Thoracic aorta (tissue), 2 donors: ENCODE measurements around the gene IL18BP. TPM values are rescaled to one million over a fixed set of nuclear protein-coding genes. Genes with fewer than 3 reads are reported as not detected.

Experiments
- ATAC-seq: fragments of 150-250 bp; one replicate; pipeline ENCODE4 v1.8.0; 2017; ENCODE audit warnings: low read depth; ENCODE audit not compliant: insufficient number of reproducible peaks, low FRiP score
- DNase-seq: peaks from one replicate; pipeline ENCODE4 v3.0.0-alpha.2; 2020; ENCODE audit warnings: low spot score
- H3K27ac ChIP-seq, 2 donors: fragments of 200-600 bp; sonication (generic); 1 replicate in 1 of 2; 2 replicates in 1 of 2; pipeline ENCODE4 v1.5.1; 2016; ENCODE audit warnings: mild to moderate bottlenecking in 2 of 2, moderate library complexity in 2 of 2
- H3K27me3 ChIP-seq: fragments of 200-600 bp; sonication (generic); replicated peaks from 2 replicates; pipeline ENCODE4 v1.6.0; 2016; ENCODE audit warnings: mild to moderate bottlenecking; ENCODE audit not compliant: insufficient read depth
- H3K36me3 ChIP-seq: fragments of 200-600 bp; sonication (generic); one replicate; pipeline ENCODE4 v1.5.1; 2016
- H3K4me1 ChIP-seq, 2 donors: fragments of 200-600 bp; sonication (generic); 1 replicate in 1 of 2; 2 replicates in 1 of 2; pipeline versions ENCODE4 v1.5.1 to v1.6.0; 2016; ENCODE audit warnings: low read depth in 2 of 2, mild to moderate bottlenecking in 1 of 2; ENCODE audit not compliant: control insufficient read depth in 1 of 2
- H3K4me3 ChIP-seq: fragments of 200-600 bp; sonication (generic); 2 replicates; pipeline ENCODE4 v1.5.1; 2016; ENCODE audit warnings: mild to moderate bottlenecking
- H3K9me3 ChIP-seq: fragments of 200-600 bp; sonication (generic); 2 replicates; pipeline ENCODE4 v1.5.1; 2016
- CTCF ChIP-seq: fragments of 200-600 bp; sonication (generic); IDR thresholded peaks from one replicate; pipeline ENCODE4 v1.5.1; 2019; ENCODE audit warnings: antibody characterized with exemption
- total RNA-seq, 2 donors: library from RNA; depleted of rRNA; stranded (reverse); fragments of >200 nt; gene quantifications; one replicate each; pipeline versions ENCODE4 v1.1.0 to v1.2.3, GENCODE V29; 2016

IL18BP gene
- total RNA-seq, 2 donors from 2014 or later = 20.2 to 32.2 TPM

- Histone ChIP-seq H3K9me3 (no peaks in the 10 kb centered on the region), H3K27me3 (no peaks in the 10 kb centered on the region), H3K36me3 (peaks cover 85% of the 10 kb centered on the region), H3K4me3 (no peak overlapping the region), H3K27ac (no peak overlapping the region), H3K4me1 (peaks cover 0 to 5% of the 10 kb centered on the region in 2 donors)
- TF ChIP-seq CTCF = no peak
- no peak for ATAC-seq
- no peak for DNase-seq
Observed at GRCh38 chr11:72006309-72007088, 7.8 kb downstream of the IL18BP start.

DNA sequence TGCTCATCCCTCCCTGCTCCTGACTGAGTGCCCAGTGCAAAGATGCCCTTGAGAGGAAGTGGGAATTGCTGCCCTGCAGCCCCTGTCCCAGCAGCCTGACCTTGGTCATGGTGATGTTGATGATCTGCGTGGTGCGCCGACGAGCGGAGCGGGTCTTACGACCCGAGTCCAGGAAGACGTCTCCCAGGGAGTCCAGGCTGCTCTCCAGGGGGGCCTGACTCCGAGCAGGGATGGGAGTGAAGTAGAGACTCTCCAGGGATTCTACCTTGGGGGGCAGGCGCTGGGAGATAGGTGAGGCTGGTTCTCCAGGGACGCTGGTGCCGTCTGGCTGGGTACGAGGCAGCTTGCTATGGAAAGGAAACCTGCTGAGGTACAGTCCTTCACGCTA lies 8.4 kb downstream of the IL18BP start:
- TF ChIP-seq CTCF = no peak
- no peak overlapping the region for H3K4me3 ChIP-seq
- H3K9me3 ChIP-seq = no peaks in the 10 kb centered on the region
- DNase-seq (no peak), ATAC-seq (no peak)
- no peaks in the 10 kb centered on the region for H3K27me3 ChIP-seq
- no peak overlapping the region for H3K27ac ChIP-seq
- peaks cover 0 to 10% of the 10 kb centered on the region in 2 donors for H3K4me1 ChIP-seq
- peaks cover 90% of the 10 kb centered on the region for H3K36me3 ChIP-seq

DNA sequence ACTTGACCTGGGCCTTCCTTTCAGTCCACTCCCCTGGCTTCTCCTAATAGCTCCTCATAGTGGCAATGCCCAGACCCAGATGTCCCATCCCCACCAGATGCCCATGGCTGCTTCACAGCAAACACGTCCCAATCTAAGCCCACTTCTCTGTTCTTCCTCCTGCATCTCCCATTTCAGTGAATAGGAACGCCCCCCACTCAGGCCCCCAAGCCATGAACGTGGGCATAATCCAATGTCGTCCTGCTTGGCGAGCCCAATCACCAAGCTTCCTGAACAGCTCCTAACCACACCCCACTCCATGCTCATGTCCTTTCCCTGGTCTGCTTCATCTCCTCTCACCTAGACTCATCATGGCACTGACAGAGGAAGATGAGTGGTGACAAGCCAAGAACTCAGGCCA lies 8.9 kb downstream of the IL18BP start:
- no peak overlapping the region for H3K27ac ChIP-seq
- no peak for ATAC-seq
- peaks cover 96% of the 10 kb centered on the region for H3K36me3 ChIP-seq
- no peaks in the 10 kb centered on the region for H3K27me3 ChIP-seq
- DNase-seq = no peak
- no peaks in the 10 kb centered on the region for H3K9me3 ChIP-seq
- peaks cover 2 to 15% of the 10 kb centered on the region in 2 donors for H3K4me1 ChIP-seq
- no peak overlapping the region for H3K4me3 ChIP-seq
- TF ChIP-seq CTCF = no peak

- Histone ChIP-seq H3K27ac (no peak overlapping the region), H3K27me3 (no peaks in the 10 kb centered on the region), H3K4me1 (peaks cover 11 to 26% of the 10 kb centered on the region in 2 donors), H3K4me3 (no peak overlapping the region), H3K9me3 (no peaks in the 10 kb centered on the region), H3K36me3 (peaks cover 94% of the 10 kb centered on the region)
- no peak for ATAC-seq
- DNase-seq = no peak
- TF ChIP-seq CTCF = no peak
Observed at GRCh38 chr11:72008728-72009127, 10.0 kb downstream of the IL18BP start.

GRCh38 chr11:72009156-72009555 lies 10.4 kb downstream of the IL18BP start:
- DNase-seq (no peak), ATAC-seq (no peak)
- Histone ChIP-seq H3K9me3 (no peaks in the 10 kb centered on the region), H3K36me3 (peaks cover 93% of the 10 kb centered on the region), H3K4me1 (peaks cover 13 to 30% of the 10 kb centered on the region in 2 donors), H3K4me3 (no peak overlapping the region), H3K27ac (no peak overlapping the region), H3K27me3 (no peaks in the 10 kb centered on the region)
- no peak for TF ChIP-seq CTCF
